ENCODE measurements around the gene ZC3H10. TPM values are rescaled to one million over a fixed set of nuclear protein-coding genes. Genes with fewer than 3 reads are reported as not detected.

ZC3H10 gene
- total and polyA plus RNA-seq, 2 of the 13 experiments (the other 11 are each of a cell fraction or from before 2014, with no cell fraction given), result 0.70 to 2.3 TPM

DNA sequence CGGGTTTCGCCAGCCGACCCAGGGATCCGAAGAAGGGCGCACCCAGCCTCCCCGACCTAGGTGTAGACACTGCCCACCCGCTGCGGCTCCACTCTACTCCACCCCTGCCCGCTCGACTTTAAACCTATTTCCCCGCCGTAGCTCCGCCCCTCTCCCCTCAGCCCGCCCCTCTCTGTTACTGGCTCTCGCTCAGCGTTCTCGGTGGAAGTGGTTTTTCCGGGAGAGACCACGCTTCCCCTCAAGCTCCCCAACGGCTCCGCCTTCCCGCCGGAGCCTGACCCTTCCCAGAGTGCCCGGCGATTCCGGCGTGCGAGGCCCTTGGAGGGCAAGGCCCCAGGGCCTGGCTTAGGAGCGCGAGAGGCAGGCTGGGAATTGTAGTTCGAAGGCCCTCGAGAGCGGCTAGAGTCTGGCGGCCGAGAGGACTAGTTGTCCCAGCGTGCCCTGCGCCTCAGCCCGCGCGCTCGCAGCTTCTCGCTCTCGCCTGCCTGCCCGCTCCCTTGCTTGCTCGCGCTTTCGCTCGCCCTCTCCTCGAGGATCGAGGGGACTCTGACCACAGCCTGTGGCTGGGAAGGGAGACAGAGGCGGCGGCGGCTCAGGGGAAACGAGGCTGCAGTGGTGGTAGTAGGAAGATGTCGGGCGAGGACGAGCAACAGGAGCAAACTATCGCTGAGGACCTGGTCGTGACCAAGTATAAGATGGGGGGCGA is 13.8 kb upstream of the ZC3H10 start, which contains the start of gene PA2G4 (continued):
- TF ChIP-seq, protein P1, sequence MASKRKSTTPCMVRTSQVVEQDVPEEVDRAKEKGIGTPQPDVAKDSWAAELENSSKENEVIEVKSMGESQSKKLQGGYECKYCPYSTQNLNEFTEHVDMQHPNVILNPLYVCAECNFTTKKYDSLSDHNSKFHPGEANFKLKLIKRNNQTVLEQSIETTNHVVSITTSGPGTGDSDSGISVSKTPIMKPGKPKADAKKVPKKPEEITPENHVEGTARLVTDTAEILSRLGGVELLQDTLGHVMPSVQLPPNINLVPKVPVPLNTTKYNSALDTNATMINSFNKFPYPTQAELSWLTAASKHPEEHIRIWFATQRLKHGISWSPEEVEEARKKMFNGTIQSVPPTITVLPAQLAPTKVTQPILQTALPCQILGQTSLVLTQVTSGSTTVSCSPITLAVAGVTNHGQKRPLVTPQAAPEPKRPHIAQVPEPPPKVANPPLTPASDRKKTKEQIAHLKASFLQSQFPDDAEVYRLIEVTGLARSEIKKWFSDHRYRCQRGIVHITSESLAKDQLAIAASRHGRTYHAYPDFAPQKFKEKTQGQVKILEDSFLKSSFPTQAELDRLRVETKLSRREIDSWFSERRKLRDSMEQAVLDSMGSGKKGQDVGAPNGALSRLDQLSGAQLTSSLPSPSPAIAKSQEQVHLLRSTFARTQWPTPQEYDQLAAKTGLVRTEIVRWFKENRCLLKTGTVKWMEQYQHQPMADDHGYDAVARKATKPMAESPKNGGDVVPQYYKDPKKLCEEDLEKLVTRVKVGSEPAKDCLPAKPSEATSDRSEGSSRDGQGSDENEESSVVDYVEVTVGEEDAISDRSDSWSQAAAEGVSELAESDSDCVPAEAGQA (IDR thresholded peaks at IDR 0.05; ENCODE audit: low read depth), result peak; percentile 76; the same call in 1 of the 2 replicates
- TF ChIP-seq, protein P1 (CRISPR knock-in tag; IDR thresholded peaks at IDR 0.05; ENCODE audit: borderline replicate concordance), result 0 out of 2 replicates have a peak, but pooled peaks have one; percentile 1
- TF ChIP-seq SPEN (CRISPR knock-in tag; IDR thresholded peaks at IDR 0.05; ENCODE audit: low read depth) (peak; percentile 93), AGO1 (IDR thresholded peaks at IDR 0.05; ENCODE audit: low read depth, low read length, poor library complexity, severe bottlenecking) (peak; percentile 100), FLYWCH1 (CRISPR knock-in tag; IDR thresholded peaks at IDR 0.05) (no peak), ZNF205 (CRISPR knock-in tag; IDR thresholded peaks at IDR 0.05) (no peak; the same call in none of the 2 replicates), PRPF4 (IDR thresholded peaks at IDR 0.05; ENCODE audit: low read depth, low read length, poor library complexity, severe bottlenecking) (no peak), ZNF17 (CRISPR knock-in tag; IDR thresholded peaks at IDR 0.05) (0 out of 2 replicates have a peak, but pooled peaks have one; percentile 46), NFRKB (IDR thresholded peaks at IDR 0.05) (no peak), SUZ12 (IDR thresholded peaks at IDR 0.05; ENCODE audit: low read depth, low read length) (peak; percentile 82)
- TF ChIP-seq, protein P2, sequence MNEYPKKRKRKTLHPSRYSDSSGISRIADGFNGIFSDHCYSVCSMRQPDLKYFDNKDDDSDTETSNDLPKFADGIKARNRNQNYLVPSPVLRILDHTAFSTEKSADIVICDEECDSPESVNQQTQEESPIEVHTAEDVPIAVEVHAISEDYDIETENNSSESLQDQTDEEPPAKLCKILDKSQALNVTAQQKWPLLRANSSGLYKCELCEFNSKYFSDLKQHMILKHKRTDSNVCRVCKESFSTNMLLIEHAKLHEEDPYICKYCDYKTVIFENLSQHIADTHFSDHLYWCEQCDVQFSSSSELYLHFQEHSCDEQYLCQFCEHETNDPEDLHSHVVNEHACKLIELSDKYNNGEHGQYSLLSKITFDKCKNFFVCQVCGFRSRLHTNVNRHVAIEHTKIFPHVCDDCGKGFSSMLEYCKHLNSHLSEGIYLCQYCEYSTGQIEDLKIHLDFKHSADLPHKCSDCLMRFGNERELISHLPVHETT (CRISPR knock-in tag; conservative IDR thresholded peaks at IDR 0.05), result no peak
- TF ChIP-seq, protein P3, sequence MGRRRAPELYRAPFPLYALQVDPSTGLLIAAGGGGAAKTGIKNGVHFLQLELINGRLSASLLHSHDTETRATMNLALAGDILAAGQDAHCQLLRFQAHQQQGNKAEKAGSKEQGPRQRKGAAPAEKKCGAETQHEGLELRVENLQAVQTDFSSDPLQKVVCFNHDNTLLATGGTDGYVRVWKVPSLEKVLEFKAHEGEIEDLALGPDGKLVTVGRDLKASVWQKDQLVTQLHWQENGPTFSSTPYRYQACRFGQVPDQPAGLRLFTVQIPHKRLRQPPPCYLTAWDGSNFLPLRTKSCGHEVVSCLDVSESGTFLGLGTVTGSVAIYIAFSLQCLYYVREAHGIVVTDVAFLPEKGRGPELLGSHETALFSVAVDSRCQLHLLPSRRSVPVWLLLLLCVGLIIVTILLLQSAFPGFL (CRISPR knock-in tag; IDR thresholded peaks at IDR 0.05), result no peak
- TF ChIP-seq, protein P4, sequence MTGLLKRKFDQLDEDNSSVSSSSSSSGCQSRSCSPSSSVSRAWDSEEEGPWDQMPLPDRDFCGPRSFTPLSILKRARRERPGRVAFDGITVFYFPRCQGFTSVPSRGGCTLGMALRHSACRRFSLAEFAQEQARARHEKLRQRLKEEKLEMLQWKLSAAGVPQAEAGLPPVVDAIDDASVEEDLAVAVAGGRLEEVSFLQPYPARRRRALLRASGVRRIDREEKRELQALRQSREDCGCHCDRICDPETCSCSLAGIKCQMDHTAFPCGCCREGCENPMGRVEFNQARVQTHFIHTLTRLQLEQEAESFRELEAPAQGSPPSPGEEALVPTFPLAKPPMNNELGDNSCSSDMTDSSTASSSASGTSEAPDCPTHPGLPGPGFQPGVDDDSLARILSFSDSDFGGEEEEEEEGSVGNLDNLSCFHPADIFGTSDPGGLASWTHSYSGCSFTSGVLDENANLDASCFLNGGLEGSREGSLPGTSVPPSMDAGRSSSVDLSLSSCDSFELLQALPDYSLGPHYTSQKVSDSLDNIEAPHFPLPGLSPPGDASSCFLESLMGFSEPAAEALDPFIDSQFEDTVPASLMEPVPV (CRISPR knock-in tag; IDR thresholded peaks at IDR 0.05), result peak; percentile 99
- TF ChIP-seq, protein P5, sequence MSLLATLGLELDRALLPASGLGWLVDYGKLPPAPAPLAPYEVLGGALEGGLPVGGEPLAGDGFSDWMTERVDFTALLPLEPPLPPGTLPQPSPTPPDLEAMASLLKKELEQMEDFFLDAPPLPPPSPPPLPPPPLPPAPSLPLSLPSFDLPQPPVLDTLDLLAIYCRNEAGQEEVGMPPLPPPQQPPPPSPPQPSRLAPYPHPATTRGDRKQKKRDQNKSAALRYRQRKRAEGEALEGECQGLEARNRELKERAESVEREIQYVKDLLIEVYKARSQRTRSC (CRISPR knock-in tag; IDR thresholded peaks at IDR 0.05; ENCODE audit: low read depth), result peak; percentile 52; the same call in 1 of the 2 replicates
- TF ChIP-seq, protein P6, sequence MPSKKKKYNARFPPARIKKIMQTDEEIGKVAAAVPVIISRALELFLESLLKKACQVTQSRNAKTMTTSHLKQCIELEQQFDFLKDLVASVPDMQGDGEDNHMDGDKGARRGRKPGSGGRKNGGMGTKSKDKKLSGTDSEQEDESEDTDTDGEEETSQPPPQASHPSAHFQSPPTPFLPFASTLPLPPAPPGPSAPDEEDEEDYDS (CRISPR knock-in tag; IDR thresholded peaks at IDR 0.05), result peak; percentile 99

Measured in HepG2 (cell line).